DMS79 (cell line): Measurements from ENCODE around the gene ACSS2.

ENCODE experiments used
- DNase-seq: peaks from one replicate; lab custom pipeline; 2025; lab: John Stamatoyannopoulos, UW

The ACSS2 gene

GRCh38 chr20:34946661-34947060 lies 70.2 kb downstream of the ACSS2 start:
- no peak for DNase-seq

GRCh38 chr20:34947336-34947735 lies 70.9 kb downstream of the ACSS2 start:
- DNase-seq: no peak

GRCh38 chr20:34948030-34948429 lies 71.6 kb downstream of the ACSS2 start:
- no peak for DNase-seq

GRCh38 chr20:34949120-34949519 lies 72.7 kb downstream of the ACSS2 start:
- DNase-seq: no peak

- no peak for DNase-seq
Observed at GRCh38 chr20:34951252-34951651, 74.8 kb downstream of the ACSS2 start.

- no peak for DNase-seq
Observed at GRCh38 chr20:34951652-34952051, 75.2 kb downstream of the ACSS2 start.

- no peak for DNase-seq
Observed at GRCh38 chr20:34952671-34953070, 76.3 kb downstream of the ACSS2 start.

- no peak for DNase-seq
Observed at GRCh38 chr20:34953960-34954359, 77.5 kb downstream of the ACSS2 start.

- DNase-seq: no peak
Observed at GRCh38 chr20:34954904-34955230, 78.5 kb downstream of the ACSS2 start.

GRCh38 chr20:34955231-34956040 lies 79.0 kb downstream of the ACSS2 start, which contains the start of the genes GSS and MYH7B:
GSS (minus strand) TSS chr20:34955806; CDS start chr20:34951852, 3,954 bp downstream.
MYH7B (plus strand) TSS chr20:34955868; CDS start chr20:34978006, 22,138 bp downstream.
- DNase-seq: peak; percentile 88

- no peak for DNase-seq
Observed at GRCh38 chr20:34956041-34956458, 79.6 kb downstream of the ACSS2 start.

- DNase-seq: no peak
Observed at GRCh38 chr20:34956751-34957472, 80.5 kb downstream of the ACSS2 start.

- DNase-seq: no peak
Observed at GRCh38 chr20:34964486-34964885, 88.1 kb downstream of the ACSS2 start.

GRCh38 chr20:34965051-34965450 lies 88.6 kb downstream of the ACSS2 start:
- no peak for DNase-seq

GRCh38 chr20:34967421-34967820 lies 91.0 kb downstream of the ACSS2 start:
- DNase-seq: no peak

- no peak for DNase-seq
Observed at GRCh38 chr20:34968042-34968775, 91.8 kb downstream of the ACSS2 start.

GRCh38 chr20:34970193-34970840 lies 93.9 kb downstream of the ACSS2 start:
- DNase-seq: no peak

- no peak for DNase-seq
Observed at GRCh38 chr20:34970846-34971560, 94.6 kb downstream of the ACSS2 start.

- no peak for DNase-seq
Observed at GRCh38 chr20:34971561-34972235, 95.3 kb downstream of the ACSS2 start.

- DNase-seq: no peak
Observed at GRCh38 chr20:34974246-34974645, 97.8 kb downstream of the ACSS2 start.

- no peak for DNase-seq
Observed at GRCh38 chr20:34976286-34976685, 99.9 kb downstream of the ACSS2 start.
